Prostate gland (tissue), 2 donors: ENCODE results near the gene MRPL53. TPM values are rescaled to one million over a fixed set of nuclear protein-coding genes. Genes with fewer than 3 reads are reported as not detected.
A peak's percentile ranks its signal among the peaks of the same experiment; 100 is the strongest.

ENCODE experiments used
- DNase-seq: peaks from one replicate; pipeline ENCODE4 v3.0.0-alpha.2; 2019; ENCODE audit warnings: low spot score
- H3K27ac ChIP-seq, 2 donors: fragments of 200-600 bp; sonication (generic); 2 replicates each; pipeline ENCODE4 v1.5.1; 2017 to 2019
- H3K27me3 ChIP-seq: fragments of 200-600 bp; sonication (generic); replicated peaks from 2 replicates; pipeline ENCODE4 v1.5.1; 2019; ENCODE audit not compliant: insufficient read depth
- H3K36me3 ChIP-seq, 2 donors: fragments of 200-600 bp; sonication (generic); 1 replicate in 1 of 2; 2 replicates in 1 of 2; pipeline versions ENCODE4 v1.5.1 to v1.8.1; 2017 to 2019
- H3K4me1 ChIP-seq: fragments of 200-600 bp; sonication (generic); replicated peaks from 2 replicates; pipeline ENCODE4 v1.5.1; 2019
- H3K4me3 ChIP-seq, 2 donors: fragments of 200-600 bp; sonication (generic); 2 replicates each; pipeline ENCODE4 v1.5.1; 2017 to 2019
- H3K9me3 ChIP-seq: fragments of 200-600 bp; sonication (generic); 2 replicates; pipeline ENCODE4 v1.5.1; 2017
- CTCF ChIP-seq, 4 experiments: fragments of 200-600 bp in 2 of 4; fragments of 450-650 bp in 2 of 4; sonication (generic) in 2 of 4; IDR thresholded peaks; 1 replicate in 3 of 4; 2 replicates in 1 of 4; pipeline ENCODE4 v1.5.1; 2016 to 2019; ENCODE audit warnings: antibody characterized with exemption in 4 of 4, mild to moderate bottlenecking in 2 of 4, moderate library complexity in 2 of 4
- POLR2A ChIP-seq: fragments of 450-650 bp; IDR thresholded peaks from one replicate; pipeline ENCODE4 v1.6.1; 2016; ENCODE audit warnings: antibody characterized with exemption, mild to moderate bottlenecking
- POLR2AphosphoS5 ChIP-seq: sonication (generic); formaldehyde crosslinking; IDR thresholded peaks from one replicate; pipeline ENCODE4 v1.6.1; 2017; ENCODE audit warnings: antibody characterized with exemption
- WGBS: methylation state at CpG from one replicate; pipeline ENCODE4 v1.1.5; 2018; 5-methylcytosine and 5-hydroxymethylcytosine counted together
- intact Hi-C: fragments of 100-400 bp; cut with DNase I; formaldehyde crosslinking; loops from one replicate; pipeline ENCODE4 v1.14.2; 2022
- total RNA-seq, 2 donors: library from RNA; depleted of rRNA; stranded (reverse); fragments of >200 nt; gene quantifications; one replicate each; pipeline ENCODE4 v1.1.0, GENCODE V29; 2016

Gene MRPL53
- total RNA-seq, 2 donors from 2014 or later: 28.2 to 63.3 TPM

- H3K27ac ChIP-seq: peak within 1 kb of the TSS; percentile 83 to 90
- H3K9me3 ChIP-seq: no peaks in the 10 kb centered on the region
- no peaks in the 10 kb centered on the region for H3K27me3 ChIP-seq
- H3K4me1 ChIP-seq: peaks cover 13% of the 10 kb centered on the region
- under 1% methylated on average over 44 of the region's 50 CpGs for WGBS
- no peaks in the 10 kb centered on the region for H3K36me3 ChIP-seq
- H3K4me3 ChIP-seq: peak within 1 kb of the TSS; percentile 74 to 84
- intact Hi-C loops: loop anchor here (1.0 to 2.0 kb wide), 2 partner anchors 46 to 104 kb away; partner anchors contain the start of genes AUP1 and HTRA2
- peak; percentile 96 for DNase-seq
- TF ChIP-seq POLR2A (peak; percentile 26), POLR2AphosphoS5 (peak; percentile 98), CTCF (IDR thresholded peaks at IDR 0.05) (peak; percentile 61 to 94 (median 90))
Measured at GRCh38 chr2:74482801-74483674, 10.6 kb upstream of the MRPL53 start, which contains the start of the genes CCDC142 and TTC31. Gene CCDC142 (minus strand): TSS chr2:74482998. CDS start chr2:74482837, 161 bp downstream. Gene TTC31 (plus strand): TSS chr2:74483081. CDS start chr2:74483096, 15 bp downstream.

GRCh38 chr2:74481961-74482800 is 9.7 kb upstream of the MRPL53 start:
- Histone ChIP-seq H3K4me1 (peaks cover 13% of the 10 kb centered on the region), H3K27ac (peak overlapping the region; percentile 83 to 90), H3K36me3 (no peaks in the 10 kb centered on the region), H3K4me3 (peak overlapping the region; percentile 74 to 84), H3K9me3 (no peaks in the 10 kb centered on the region), H3K27me3 (no peaks in the 10 kb centered on the region)
- DNase-seq: no peak
- 2% methylated on average over 40 of the region's 80 CpGs for WGBS
- intact Hi-C loops: loop anchor here (2.0 kb wide), 1 partner anchor 105 kb away; no protein-coding TSS in a partner anchor
- TF ChIP-seq CTCF (IDR thresholded peaks at IDR 0.05) (no peak), POLR2A (no peak), POLR2AphosphoS5 (no peak)

- 36% methylated on average over 3 of the region's 3 CpGs for WGBS
- peak overlapping the region; percentile 74 to 84 for H3K4me3 ChIP-seq
- TF ChIP-seq CTCF (IDR thresholded peaks at IDR 0.05): no peak
- no peak for TF ChIP-seq POLR2A
- no peak for TF ChIP-seq POLR2AphosphoS5
- H3K36me3 ChIP-seq: no peaks in the 10 kb centered on the region
- no peaks in the 10 kb centered on the region for H3K9me3 ChIP-seq
- peak overlapping the region in 1 of 2 donors; percentile 90 for H3K27ac ChIP-seq
- DNase-seq: no peak
- no peaks in the 10 kb centered on the region for H3K27me3 ChIP-seq
- intact Hi-C loops: no loop called here
- peaks cover 13% of the 10 kb centered on the region for H3K4me1 ChIP-seq
Measured at GRCh38 chr2:74481431-74481830, 9.0 kb upstream of the MRPL53 start.

- no peak for DNase-seq
- Histone ChIP-seq H3K4me1 (no peaks in the 10 kb centered on the region), H3K4me3 (no peak overlapping the region), H3K27me3 (no peaks in the 10 kb centered on the region), H3K36me3 (peaks cover 0 to 3% of the 10 kb centered on the region in 2 donors), H3K27ac (no peak overlapping the region), H3K9me3 (no peaks in the 10 kb centered on the region)
- WGBS: 90% methylated on average over 5 of the region's 5 CpGs
- TF ChIP-seq POLR2A (no peak), CTCF (IDR thresholded peaks at IDR 0.05) (no peak), POLR2AphosphoS5 (no peak)
- intact Hi-C loops: no loop called here
Measured at GRCh38 chr2:74474899-74475298, 2.4 kb upstream of the MRPL53 start.
